GM12874 (cell line): ENCODE data around the gene PANK3.

Experiments
- CTCF ChIP-seq: IDR thresholded peaks from 2 replicates; pipeline ENCODE4 v1.5.1; 2011; ENCODE audit warnings: low read depth, mild to moderate bottlenecking, control low read depth, low read length, moderate library complexity; ENCODE audit not compliant: insufficient read depth

The PANK3 gene

GRCh38 chr5:168591302-168592013, 12.3 kb upstream of the PANK3 start:
- no peak for TF ChIP-seq CTCF

DNA sequence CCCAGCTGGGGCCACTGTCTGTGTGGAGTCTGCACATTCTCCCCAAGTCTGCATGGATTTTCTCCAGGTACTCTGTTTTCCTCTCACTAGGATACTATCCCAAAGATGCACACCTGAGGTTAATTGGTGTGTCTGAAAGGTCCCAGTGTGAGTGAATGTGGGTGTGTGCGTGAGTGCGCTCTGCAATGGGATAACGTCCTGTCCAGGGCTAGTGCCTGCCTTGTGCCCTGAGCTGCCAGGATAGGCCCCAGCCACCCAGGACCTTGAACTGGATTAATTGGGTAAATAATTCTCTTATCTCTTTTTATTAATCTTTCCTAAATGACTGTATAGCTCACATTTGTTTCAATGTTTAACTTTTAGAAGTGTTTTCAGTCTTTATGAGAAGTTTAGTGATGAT, 11.5 kb upstream of the PANK3 start:
- no peak for TF ChIP-seq CTCF

DNA sequence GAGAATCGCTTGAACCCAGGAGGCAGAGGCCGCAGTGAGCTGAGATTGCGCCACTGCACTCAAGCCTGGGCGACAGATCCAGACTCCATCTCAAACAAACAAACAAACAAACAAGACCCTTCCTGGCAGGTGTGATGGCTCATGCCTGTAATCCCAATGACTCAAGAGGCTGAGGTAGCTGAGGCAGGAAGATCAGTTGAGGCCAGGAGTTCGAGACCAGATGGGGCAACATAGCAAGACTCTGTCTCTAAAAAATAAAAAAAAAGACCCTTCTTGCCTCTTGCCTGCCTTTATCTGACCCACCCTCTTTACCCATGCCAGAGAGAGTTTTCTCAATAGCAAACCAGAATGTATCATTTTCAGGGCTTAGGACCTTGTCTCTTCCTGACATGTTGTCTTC, 8.8 kb upstream of the PANK3 start:
- TF ChIP-seq CTCF = no peak

DNA sequence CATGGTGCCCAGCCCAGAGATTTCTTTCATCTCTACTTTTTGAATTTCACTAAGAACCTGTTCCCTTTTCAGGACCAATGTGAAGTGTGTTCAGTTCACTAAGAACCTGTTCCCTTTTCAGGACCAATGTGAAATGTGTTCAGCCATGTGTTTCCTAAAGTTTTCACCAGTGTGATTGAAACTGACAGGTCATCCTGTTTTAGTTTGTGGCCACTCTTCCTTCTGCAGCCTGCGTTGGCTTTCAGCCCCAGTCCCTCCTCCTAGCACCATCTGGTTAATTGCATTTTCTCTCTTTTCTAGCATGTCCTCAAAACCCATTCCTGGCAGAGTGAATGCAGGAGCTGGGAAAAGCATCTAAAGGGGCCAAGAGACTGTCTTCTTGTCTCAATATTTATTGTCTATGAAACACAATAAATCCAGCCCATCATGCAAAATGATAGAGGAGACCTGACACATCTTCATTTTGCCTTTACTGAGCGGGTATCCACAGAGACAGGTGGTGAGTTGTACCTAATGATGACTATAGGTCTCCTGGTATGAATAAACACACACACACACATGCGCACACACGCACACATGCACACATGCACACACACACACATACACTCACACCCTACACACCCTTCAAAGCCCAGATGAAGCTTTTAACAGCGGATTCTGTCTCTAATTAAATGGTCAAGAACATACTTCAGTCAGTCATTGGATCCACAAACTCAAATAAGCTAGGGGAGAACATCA, 6.1 kb upstream of the PANK3 start:
- no peak for TF ChIP-seq CTCF

DNA sequence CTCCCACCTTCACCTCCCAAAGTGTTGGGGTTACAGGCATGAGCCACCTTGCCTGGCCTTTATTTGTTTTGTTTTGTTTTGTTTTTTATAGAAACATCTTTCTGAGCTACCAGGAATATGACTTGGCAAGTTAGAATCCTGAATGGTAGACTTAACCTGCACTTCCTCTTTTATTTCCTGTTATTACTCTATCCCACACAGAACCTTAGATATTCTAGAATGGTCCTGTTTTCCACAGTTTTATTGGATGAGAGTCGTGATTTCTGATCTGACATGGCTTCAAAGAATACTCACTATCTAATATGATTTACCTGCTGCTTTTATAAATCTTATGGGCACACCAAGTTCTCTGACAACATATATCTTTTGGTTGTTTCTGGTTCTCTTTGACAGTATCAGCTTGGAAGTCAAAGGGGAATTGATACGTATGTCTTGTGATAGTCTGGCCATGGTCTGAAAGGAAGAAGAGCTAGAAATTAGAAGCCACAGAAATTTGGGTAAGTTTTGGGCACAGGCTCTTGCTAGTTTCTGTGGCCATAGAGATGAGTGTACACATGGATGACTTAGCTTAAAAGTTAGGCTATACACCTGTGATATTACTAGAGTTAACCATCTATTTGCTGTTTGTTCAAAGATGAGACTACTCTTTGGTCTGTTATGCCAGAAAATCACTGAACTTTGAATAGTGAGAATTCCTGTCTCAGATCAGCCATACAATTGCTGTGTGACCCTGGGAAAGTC, 4.7 kb upstream of the PANK3 start:
- TF ChIP-seq CTCF = no peak

GRCh38 chr5:168580227-168580508, 1.0 kb upstream of the PANK3 start:
- TF ChIP-seq CTCF = no peak

DNA sequence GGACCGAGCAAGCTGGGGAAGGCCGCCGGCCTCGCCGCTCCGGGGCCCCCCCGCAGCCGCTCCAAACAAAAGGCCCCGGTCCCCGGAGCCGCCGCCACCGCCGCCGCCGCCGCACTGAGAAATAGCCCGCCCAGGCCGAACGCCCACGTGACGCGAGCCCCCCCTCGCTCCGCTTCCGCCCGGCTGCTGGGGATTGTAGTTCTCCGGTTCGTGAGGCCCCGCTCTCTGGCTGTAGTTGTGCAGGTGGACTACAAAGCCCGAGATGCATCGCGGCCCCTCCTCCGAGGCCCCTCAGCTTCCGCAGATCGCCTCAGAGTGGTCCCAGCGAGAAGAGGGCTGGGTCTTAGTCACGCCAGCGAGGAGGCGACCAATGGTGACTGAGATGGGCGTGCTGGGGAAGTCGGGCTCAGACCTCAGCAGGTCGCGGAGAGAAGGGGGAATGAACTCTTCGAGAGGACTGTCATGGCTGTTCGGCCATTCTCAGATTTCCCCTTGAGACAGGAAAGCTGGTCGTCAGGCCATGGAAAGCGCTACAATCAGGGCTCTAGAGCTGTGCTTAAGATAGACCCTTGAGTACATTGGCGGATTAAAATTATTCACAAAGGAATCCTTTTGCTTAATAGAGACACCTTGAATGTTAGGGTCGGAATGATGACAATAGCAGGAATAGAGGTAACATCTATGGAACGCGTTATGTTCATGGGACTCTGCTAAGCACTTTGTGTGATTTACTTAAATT, 489 bp upstream of the PANK3 start:
- TF ChIP-seq CTCF = no peak
